HFFc6 (cell line): Measurements from ENCODE around the gene DDC. TPM values are rescaled to one million over a fixed set of nuclear protein-coding genes. Genes with fewer than 3 reads are reported as not detected.

ENCODE experiments used
- DNase-seq: peaks from one replicate; pipeline ENCODE4 v3.0.0-alpha.2; 2018
- H3K27ac Mint-ChIP-seq: 2 replicates; pipeline ENCODE4 v1.8.0; 2020; ENCODE audit warnings: mild to moderate bottlenecking, mixed read lengths
- H3K27me3 Mint-ChIP-seq: 2 replicates; pipeline ENCODE4 v1.8.0; 2021; ENCODE audit warnings: mild to moderate bottlenecking, moderate library complexity, mixed read lengths; ENCODE audit not compliant: insufficient read depth
- H3K36me3 Mint-ChIP-seq: 2 replicates; pipeline ENCODE4 v1.8.0; 2021; ENCODE audit warnings: low read depth, mixed read lengths
- H3K4me1 Mint-ChIP-seq: 2 replicates; pipeline ENCODE4 v1.8.0; 2020; ENCODE audit warnings: low read depth, mixed read lengths
- H3K4me3 Mint-ChIP-seq: 2 replicates; pipeline ENCODE4 v1.8.0; 2020; ENCODE audit warnings: mild to moderate bottlenecking, moderate library complexity, mixed read lengths
- H3K9me3 Mint-ChIP-seq: 2 replicates; pipeline ENCODE4 v1.8.0; 2020; ENCODE audit warnings: mild to moderate bottlenecking, mixed read lengths
- CTCF ChIP-seq: fragments of 200-600 bp; sonication (generic); IDR thresholded peaks from 2 replicates; pipeline ENCODE4 v1.5.0; 2021; ENCODE audit warnings: antibody characterized with exemption, mild to moderate bottlenecking
- total RNA-seq, 6 experiments: library from RNA; stranded (reverse); fragmentation: NEBNext Ultra II Directional; extraction: Animal tissue kit (Norgen Biotek cat#: 25700); gene quantifications; 2 replicates in 1 of 6; 3 replicates in 5 of 6; pipeline ENCODE4 v1.2.3, GENCODE V29; 2021

Gene DDC
- total RNA-seq, 6 experiments from 2014 or later = not detected

- Mint-ChIP-seq H3K4me3 (no peak overlapping the region), H3K4me1 (peaks cover 8% of the 10 kb centered on the region), H3K27me3 (no peaks in the 10 kb centered on the region; the same call in 1 of the 2 replicates), H3K36me3 (no peaks in the 10 kb centered on the region), H3K9me3 (no peaks in the 10 kb centered on the region), H3K27ac (no peak overlapping the region)
- TF ChIP-seq CTCF = no peak
- DNase-seq = no peak
Measured at GRCh38 chr7:50431316-50431715, 133.9 kb downstream of the DDC start.

DNA sequence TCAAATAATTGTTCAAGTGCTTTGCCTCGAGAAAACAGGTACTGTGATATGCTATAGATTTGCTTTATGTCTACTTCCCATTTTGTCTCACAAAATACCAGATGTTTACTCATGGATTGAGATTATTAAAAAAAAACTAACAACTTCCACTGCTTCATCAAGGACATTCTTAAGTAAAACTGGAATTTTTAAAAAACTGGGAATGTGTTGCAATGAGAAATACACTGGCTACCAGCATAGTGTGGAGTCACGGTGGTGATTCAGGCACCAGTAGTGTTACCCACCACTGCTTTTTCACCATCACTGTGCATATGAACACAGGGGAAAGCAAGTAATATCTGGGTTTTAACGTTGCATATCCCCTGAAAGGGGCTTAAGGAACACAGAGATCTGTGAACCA is 136.3 kb downstream of the DDC start:
- Mint-ChIP-seq H3K4me3 (no peak overlapping the region), H3K27me3 (no peaks in the 10 kb centered on the region; the same call in 1 of the 2 replicates), H3K9me3 (no peaks in the 10 kb centered on the region), H3K27ac (no peak overlapping the region), H3K4me1 (no peaks in the 10 kb centered on the region), H3K36me3 (no peaks in the 10 kb centered on the region)
- DNase-seq = no peak
- no peak for TF ChIP-seq CTCF

DNA sequence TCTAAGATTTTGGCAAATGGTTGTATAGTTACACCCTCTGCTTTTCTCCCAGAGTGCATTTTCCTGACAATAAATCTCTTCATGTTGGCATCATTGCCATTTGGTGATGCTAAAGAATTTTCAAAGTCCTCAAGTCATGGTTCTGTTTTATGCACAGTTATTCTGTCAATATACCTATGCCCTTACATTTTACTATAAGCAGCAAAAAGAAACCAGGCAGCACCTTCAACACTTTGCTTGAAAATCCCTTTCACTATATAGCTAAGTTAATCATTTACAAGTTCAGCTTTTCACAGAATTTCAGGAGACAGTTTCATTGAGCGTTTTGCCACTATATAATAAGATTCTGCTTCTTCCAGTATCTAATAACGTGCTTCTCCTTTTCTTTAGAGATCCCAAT is 137.7 kb downstream of the DDC start:
- H3K4me3 Mint-ChIP-seq = no peak overlapping the region
- no peak overlapping the region for H3K27ac Mint-ChIP-seq
- no peaks in the 10 kb centered on the region for H3K4me1 Mint-ChIP-seq
- no peak for TF ChIP-seq CTCF
- H3K27me3 Mint-ChIP-seq = peaks cover 3% of the 10 kb centered on the region
- no peaks in the 10 kb centered on the region for H3K36me3 Mint-ChIP-seq
- no peak for DNase-seq
- no peaks in the 10 kb centered on the region for H3K9me3 Mint-ChIP-seq

DNA sequence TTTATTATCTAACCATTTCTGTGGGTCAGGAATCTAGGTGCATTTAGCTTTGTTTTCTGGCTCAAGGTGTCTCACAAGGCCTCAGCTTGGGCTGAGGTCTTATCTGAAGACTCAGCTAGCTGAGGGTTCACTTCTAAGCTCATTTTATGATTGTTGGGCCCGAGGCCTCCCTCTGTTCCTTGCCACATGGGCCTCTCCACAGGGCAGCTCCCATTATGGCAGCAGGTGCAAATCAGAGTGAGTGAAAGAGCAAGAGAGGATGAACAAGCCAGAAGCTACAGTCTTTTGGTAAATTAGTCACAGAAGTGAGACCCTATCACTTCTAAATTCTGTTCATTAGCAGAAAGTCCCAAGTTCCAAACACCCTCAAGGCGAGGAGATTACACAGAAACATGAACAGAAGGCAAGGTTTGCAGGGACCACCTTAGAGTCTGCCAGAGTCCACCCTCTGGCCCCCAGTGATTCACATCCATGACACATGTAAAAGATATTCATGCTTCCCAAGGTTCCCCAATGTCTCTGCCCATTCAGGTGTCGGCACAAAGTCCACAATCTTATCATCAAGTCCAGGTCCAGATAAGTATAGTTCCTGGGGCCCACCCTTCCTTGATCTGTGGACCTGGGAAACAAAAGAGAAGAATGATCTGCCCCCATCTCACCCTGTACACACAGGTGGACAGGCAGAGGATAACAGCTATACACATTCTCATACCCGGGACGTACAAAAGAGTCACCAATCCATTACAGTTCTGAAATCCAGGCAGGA is 138.7 kb downstream of the DDC start:
- no peak overlapping the region for H3K27ac Mint-ChIP-seq
- DNase-seq = no peak
- H3K4me3 Mint-ChIP-seq = no peak overlapping the region
- no peaks in the 10 kb centered on the region for H3K4me1 Mint-ChIP-seq
- no peak for TF ChIP-seq CTCF
- no peaks in the 10 kb centered on the region for H3K36me3 Mint-ChIP-seq
- no peaks in the 10 kb centered on the region for H3K9me3 Mint-ChIP-seq
- peaks cover 3% of the 10 kb centered on the region for H3K27me3 Mint-ChIP-seq

DNA sequence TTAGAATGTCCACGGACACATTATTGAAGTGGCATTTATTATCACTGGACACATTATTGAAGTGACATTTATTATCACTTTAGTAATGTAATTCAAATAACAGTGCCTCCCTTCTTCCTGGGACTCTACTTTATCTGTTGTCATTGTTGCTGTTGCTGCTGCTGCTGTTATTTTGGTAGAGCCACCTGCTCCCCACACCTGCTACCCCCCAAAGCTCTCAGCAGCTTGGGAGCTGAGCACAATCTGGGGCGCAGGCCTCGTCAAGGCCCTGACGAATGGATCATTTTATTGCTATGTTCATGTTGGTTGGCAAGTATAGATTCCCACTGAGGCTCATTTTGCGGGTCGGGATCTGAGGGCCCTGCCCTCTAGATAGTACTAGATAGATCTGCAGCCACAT is 139.9 kb downstream of the DDC start:
- no peaks in the 10 kb centered on the region for H3K9me3 Mint-ChIP-seq
- H3K36me3 Mint-ChIP-seq = no peaks in the 10 kb centered on the region
- peaks cover 3% of the 10 kb centered on the region for H3K27me3 Mint-ChIP-seq
- no peak overlapping the region for H3K27ac Mint-ChIP-seq
- H3K4me3 Mint-ChIP-seq = no peak overlapping the region
- no peak for TF ChIP-seq CTCF
- no peaks in the 10 kb centered on the region for H3K4me1 Mint-ChIP-seq
- no peak for DNase-seq
